Activated CD8-positive, alpha-beta memory T cell treated with anti-CD3 and anti-CD28 coated beads for 48 hours (primary cell): ENCODE data around the gene OTP.

ENCODE experiments used
- DNase-seq, 3 experiments: peaks; one replicate each; pipeline ENCODE4 v3.0.0-alpha.2; 2020; ENCODE audit warnings: low read depth in 2 of 3, low spot score in 2 of 3

Gene OTP

DNA sequence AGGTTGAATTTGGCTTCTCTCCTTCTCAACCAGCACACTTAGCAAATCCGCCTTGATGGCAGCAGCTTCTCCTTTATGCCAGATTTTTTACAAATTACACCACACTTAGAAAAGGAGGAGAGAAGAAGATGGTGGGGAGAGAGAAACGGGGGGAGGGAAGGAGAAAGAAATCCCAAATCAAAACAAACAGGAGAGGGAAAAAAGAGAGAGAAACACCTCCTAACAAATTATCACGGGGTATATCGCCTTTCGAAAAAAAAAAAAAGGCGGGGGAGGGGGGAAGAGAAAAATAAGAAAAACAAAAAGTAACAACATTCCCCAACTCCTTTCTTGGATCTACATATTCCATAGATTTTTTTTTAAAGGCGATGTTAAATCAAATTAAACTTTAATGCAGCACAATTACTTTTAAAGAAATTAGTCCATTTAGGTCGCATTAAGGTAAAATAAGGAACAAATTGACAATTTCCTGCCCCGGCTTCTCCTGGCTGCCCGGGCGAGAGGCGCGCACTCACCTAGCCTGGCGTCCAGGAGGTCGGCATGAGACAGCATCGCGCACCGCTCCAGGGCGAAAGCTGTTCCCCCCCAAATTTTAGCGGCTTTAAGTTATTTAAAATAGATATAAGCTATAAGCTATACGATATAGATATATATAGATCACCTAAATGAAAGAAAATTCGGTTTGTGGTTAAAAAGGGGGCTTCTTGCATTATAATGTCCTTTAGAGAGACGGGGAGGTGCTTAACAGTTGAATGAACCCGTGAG, at the start of gene OTP:
Gene OTP, minus strand, starts transcription at position 716 of the 765 bp plus-strand sequence. Its CDS starts 164 bp downstream, at position 552.
- DNase-seq: no peak

DNA sequence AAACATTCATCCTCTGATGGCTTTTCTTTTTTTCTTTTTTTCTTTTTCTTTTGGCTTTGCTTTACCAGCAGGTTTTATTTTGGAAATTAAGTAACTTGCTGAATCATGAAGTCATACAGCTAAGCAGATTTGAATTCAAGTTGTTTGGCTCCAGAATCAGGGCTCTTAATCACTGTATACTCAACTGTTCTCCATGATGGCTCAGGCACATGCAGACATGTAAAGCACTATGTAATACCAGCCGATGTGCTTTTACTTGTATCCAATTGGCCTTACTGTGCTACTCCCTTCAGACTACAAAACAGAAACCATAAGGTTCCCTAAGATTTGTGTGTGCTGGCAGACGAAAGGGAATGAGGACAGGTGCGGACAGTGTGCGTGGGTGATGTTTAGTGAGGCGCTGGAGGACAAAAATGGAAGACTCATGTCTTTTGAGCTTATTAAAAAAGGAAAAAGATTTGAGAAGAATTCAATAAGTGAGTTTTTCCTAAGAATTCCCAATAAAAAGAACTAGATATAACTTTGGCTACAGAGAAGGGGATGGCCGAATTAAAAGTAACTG, 44.7 kb upstream of the OTP start:
- no peak for DNase-seq

DNA sequence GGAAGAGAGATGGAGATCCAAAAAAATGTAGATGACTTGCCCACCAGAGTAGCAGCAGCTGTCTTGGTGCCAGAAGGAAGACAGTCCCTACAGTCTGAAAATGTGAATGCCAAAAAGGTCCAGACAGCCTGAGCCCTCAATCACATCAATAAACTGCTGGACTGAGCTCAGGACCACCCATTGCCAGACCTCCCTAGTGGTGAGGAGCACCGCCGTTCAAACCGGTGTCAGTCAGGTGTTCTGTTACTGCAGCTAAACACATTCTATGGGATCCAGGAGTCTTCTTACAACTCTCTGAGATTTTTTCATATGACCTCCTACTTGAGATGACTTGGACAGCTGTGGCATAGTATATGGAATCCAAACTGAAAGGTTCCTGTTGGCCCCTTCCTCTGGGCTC, 32.0 kb upstream of the OTP start:
- DNase-seq: no peak

DNA sequence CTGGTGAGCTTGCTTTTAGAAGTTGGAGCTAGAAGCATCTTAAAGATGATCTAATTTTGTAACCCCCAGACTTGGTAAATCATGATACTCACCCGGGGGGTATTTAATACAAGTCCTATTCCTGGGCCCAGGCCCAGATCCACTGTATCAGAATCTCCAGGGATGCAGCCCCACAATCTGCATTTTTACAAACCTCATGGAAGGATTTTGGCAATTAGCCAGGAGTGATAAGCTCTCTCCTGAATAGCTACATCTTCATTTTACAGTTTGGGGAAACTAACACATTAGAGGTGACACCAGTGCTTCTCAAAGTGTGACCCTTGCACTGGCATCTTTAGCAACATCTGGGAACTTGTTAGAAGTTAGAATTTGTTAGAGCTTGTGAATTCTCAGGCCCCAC, 31.2 kb upstream of the OTP start:
- DNase-seq: no peak

DNA sequence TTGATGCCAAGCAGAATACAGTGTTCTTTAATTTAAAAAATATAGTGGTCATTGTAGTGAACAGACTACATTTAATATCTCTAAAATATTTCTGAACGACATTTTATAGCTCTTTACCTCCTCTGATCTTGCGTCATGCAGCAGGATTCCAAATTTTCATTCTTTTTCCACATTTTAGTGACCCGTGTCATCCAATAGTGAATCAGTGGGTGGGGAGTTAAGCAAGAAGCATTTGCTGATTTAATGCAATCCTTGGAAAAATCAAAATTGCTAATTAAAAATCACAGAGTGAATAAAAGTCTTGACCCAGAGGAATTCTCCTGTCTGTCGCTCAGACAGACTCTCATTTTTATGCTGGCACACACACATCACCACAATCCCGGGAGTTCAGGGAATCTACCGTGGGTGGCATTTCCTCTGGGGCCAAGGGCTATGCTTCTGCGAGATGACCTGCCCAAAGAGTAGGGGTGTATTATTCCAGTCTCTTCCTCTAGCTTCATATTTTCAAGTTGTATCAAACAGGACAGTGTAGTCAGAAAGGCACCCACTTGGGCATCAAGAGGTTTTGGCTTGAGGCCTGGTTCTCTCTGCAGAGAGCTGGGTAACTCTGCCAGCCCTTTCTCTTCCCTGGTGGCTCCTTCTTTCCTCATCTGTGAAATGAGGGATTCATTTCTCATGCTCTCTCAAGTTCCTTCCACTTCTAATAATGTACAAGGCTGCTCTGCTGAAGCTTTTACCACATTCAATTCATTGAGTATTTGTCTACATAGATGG, 24.8 kb upstream of the OTP start:
- DNase-seq: no peak

DNA sequence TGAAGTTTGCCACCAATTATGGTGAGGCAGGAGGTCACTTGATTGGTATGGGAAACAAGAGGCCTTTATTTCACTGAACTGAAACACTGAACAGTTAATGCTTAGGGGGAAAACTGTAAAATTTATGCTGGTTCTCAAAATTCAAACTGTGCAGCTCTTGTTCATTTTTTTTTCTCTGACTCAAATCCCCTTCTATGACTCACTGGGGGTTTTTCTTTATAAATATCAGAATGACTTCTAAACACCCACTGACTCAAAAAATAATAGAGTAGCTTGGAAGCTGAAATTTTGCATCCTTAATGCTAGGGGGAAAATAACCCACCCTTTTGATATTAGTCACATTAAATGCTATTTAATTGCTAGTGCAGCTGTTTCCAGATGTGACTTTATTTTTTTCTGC, 24.1 kb upstream of the OTP start:
- no peak for DNase-seq

DNA sequence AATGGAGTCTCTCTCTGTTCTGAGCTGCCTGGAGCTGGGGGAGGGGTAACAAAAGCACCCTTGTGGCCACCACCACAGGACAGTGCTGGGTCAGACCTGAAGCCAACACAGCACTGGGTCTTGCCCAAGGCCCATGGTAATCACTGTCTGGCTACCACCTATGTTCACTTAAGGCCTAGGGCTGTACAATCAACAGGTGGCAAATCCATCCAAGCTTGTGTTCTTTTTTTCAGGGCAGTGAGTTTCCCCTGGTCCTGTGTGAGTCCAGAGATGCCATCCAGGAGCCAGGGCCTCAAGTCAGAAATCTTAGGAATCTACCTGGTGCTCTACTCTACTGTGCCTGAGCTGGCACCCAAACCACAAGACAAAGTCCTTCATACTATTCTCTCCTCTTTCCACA, 20.1 kb upstream of the OTP start:
- DNase-seq: no peak

DNA sequence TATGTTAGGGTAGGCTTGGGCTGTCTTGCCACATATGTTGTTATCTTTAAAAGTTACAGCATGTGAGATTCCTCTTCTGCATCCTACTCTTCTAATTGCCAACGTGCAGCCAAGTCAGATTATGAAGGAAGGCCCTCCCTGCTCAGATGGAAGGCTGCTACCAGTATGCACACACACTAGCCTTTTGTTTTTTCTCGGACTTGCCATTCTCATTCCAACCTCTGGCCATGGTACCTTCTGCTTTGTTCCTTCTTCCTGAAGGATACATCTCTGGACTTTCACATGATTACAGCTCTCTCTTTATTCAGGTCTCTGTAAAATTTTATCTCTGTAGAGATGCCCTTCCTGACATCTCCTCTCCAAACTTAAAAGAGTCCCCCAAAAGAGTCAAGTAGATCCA, 12.8 kb upstream of the OTP start:
- DNase-seq: no peak

DNA sequence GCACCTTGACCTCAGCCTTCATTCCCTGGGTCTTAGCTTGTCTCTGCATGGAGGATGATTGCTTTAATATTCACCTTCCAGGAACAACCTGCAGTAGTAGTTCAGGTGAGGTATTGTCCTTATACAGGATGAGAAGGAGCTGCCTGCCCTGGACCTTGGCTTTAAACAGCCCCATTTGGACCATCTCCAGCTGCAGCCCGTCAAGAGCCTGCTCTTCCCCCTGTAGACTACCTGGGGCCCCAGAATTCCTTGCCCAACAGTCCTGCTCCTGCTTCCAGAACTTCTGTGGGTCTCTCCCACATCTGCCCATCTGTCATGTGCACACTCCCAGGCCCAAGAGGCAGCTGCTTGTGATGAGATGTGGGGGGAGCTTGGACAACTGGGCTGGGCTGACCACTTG, 12.2 kb upstream of the OTP start:
- DNase-seq: no peak

DNA sequence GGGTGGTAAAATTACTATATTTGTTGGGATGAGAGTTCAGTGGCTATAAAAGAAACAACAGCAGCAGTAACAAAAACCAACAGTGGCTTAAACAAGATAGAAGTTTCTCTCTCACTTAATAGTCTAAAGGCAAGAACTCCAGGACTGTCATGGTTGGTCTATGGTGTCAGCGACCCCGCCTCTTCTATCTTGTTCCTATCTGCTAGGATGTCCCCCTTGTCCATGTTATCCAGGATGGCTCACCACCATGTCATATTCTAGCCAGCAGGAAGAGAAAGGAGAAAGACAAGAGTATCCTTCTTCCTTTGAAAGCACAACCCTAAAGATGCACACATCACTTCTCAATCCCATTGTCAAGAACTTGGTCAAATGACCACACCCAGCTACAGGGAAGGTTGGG, 11.3 kb upstream of the OTP start:
- no peak for DNase-seq

DNA sequence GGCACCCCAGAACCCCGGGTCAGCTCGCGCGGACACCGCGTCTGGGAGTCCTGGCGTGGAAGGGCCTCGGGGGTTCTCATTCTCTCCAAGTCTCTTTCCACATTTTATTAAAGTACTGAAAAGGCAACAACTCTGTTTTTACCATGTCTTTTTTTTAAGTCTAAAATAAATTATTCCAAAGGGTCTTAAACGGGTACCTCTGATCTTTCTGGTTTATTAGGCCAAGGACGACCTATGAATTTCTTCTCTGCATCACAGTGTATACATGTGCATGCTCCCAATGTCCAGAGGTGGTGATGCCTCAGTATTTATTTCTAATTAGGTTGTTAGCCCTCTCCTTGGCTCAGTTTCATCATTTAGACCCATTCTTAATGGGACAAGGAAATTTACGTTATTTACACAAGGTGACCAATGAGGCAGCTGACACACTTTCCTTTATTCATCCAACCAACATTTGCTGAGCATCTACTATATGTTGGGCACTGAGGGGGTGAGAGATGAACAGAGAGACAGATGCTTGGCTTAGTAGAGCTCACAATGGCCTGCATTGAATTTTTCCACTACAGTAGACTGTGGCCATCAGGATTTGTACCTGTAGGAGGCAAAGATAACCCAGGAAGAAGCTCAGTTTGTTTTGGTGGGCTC, 7.6 kb upstream of the OTP start:
- no peak for DNase-seq

DNA sequence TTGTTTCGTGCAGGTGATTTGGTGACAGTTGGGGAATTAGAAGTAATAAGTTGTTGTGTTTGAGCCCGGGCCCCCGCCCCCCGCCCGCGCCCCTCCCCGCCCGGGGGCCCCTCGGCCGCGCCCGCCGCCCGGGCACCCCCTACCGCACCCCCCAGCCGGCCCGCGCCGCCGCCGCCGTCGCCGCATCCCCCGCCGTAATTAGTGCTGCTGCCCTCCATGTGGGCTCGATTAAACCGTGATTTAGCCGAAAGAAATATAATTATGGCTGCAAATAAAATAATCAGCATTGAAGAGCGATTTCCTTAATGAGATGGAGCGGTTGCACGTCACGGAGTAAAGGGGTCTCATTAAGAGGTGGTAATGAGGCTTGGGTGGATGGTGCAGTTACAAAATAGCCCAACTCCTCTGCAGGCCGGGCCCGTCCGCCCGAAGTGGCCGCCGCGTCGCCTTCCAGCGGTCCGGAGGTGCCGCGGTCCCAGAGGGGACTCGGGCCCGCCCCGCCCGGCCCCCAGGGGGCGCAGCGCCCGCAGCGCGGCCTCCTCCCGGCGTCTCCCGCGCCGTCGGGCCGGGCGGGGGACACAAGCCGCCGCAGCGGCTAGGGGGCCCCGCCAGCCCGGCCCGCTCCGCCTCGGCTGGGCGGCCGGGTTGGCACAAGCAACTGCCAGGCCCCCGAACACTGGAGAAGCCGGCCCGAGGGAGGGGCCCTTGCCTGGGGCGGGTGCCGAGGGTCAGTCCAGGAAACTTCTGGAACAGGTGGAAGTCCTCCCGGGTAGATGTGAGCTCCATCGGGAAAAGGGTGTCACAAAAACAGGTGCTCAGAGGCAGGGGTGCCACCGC, 6.9 kb upstream of the OTP start:
- DNase-seq: peak in 1 of 3 experiments; percentile 23

DNA sequence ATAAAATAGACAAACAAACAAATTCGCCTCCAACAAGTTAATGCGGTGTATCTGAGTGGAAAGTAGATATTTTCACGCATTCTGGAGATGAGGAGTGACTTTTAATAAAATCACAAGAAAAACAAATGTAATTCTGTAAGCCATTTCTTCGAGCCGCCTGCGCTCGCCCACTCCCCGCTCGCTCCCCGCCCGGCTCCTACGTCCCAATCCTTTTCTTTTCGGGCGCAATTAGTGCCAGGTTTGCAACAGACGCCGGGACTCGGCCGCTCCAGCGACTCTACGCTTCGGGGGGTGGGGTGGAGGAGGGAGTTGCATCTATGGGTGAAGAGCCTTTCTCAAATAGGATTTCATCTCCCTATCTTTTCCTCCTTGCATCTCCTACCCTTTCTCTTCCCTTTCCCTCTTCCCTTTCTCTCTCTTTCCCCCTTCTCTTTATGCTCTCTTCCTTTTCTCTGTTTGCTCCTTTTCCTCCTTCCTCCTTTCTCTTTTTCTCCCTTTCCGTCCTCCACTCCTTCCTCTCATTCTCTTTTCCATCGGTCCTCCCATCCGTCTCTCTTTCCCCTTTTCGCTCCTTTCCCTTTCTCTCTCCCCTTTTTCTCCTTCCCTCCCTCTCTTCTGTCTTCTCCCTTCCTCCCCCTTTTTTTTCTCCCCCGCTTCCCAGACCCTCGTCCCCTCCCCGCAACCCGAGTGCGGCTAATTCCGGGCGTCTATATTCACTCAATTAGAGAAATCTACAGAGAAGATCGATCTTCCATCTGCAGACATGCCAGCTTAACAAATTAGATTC, 6.1 kb upstream of the OTP start:
- DNase-seq: no peak

DNA sequence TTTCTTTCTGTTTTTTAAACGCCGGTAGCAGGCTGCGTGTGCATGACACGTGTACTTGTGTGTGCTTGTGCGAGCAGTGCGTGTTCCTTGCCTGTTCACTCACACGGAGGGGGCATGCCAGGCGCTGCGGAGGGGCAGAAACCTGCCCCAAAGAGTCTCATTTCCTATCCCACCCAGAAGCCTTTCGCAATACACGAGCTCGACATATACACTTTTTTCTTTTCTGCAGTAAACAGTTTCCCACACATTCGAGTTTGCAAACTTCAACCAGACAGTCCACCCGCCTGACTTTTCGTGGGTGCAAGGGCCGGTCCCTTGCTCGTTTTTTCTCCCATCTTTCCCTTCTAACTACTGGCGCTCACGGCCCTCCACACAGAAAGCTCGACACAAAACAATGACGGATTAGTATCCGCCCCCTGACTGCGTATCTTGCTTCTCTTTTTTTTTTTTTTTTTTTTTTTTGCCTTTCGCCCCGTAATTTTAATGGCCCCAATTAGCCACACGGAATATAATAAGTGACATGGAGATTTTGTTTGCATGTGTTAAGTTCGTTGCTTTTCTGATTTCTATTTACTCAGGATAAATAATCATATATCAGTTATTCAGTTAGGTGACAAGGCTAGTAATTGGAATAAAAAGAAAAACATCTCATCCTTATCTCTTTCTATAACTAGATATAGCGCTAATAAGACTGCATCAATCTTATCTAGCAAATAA, 5.3 kb upstream of the OTP start:
- DNase-seq: no peak

DNA sequence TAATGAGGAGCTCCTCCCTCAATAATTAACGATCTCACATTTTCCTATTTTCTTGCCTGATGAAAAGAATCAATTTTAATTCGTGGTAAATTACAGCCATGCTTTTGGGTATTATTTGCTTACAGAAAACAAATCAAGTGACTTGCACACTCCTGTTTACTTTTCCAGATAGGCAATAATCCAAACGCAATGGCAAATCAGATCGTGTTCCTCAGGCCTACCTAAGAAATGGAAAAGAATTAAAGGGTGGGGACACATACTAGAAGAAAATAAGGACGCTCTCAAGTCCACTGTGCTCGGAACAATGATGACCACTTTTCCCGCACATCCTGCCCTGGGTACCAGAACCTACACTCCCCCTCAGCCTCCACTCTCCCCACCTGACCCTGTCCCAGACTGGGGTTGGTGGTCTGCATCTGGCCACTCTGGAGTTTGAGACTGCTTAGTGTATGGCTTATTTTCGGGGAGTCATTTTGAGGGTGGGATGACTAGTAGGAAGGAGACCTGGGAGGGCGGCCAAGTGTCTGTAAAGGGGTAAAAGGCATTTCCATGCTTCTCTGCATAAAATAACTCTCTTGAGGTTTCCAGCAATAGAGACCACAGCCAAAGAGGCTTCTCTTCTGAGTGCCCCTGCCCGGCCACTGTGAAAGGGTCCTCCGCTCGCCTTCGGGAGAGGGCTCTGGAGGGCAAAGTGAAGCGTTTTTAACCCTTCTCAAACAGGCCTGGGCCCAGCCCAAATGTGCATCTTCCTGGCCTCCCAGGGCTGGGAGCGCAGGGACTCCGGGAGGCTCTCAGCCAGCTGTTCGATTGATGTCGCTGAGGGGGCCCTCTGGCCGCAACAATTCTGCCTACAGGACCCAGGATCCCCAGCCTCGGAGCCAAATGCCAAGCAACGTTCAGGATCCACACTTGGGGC, 4.5 kb upstream of the OTP start:
- DNase-seq: no peak

DNA sequence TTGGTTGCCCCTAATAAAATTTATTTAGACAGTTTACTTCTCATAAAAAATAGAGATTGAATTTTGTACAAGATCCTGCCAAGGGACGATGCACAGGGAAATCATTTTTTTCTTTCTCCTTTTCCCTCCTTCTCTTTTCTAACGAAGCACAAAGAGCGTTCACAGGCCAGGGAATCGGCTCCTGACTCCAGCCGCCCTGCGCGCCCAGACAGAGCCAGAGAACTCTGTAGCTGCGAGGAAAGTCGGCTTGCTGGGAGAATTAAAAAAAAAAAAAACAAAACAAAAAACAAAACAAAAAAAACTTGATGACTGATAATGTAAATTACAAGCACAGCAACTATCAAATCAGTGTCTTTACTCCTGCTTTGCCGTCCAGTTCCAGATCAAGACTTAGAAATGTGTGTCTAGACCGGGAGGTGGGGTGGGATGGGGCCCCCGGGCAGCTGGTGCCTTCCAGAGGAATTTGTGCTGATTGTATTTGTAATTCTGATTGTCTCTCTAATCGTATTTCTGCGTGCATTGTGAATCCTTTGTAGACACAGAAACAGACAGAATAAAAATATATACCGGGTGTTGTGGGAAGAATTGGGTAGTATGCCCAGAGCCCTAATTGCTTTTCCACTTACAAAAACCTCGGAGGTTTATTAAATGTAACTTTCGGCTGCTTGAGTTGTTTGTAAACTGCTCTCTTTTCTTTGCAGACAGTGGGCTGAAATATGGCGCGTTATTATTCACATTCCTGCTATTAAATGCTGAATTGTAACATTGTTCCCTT, 3.6 kb upstream of the OTP start:
- no peak for DNase-seq

DNA sequence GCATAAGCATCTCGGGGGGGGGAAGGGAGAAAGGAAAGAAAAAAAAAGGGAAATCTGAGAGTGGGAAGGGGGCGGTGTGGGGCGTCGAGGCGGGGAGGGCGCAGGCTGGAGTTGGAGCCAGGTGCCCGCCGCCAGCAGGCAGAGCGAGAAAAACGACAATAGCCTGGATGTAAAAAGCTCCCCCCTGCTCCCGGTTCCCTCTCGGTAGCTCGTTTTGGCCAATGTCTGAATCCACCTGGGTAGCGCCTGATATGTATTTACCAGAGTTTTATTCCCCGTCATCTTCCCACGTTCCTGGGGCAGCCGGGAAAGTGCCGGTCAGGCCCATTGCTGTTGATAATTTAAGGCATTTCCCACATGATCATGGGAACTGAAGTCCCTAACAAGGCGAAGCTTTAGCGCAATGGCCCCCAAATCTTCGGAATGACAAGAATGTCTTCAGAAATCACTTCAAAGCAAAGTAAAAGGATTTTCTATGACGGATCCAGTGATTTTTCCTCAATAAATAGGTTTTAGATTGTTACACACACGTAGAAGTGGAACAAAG, 3.0 kb upstream of the OTP start:
- DNase-seq: no peak
